HG03565 (cell line): Measurements from ENCODE around the gene PITPNB.

ENCODE experiments used
- ATAC-seq: cut with Tn5 transposase; IDR thresholded peaks from one replicate; pipeline ENCODE4 v1.9.1; 2021; ENCODE audit warnings: mild to moderate bottlenecking, moderate library complexity; ENCODE audit not compliant: unreplicated experiment

PITPNB gene

DNA sequence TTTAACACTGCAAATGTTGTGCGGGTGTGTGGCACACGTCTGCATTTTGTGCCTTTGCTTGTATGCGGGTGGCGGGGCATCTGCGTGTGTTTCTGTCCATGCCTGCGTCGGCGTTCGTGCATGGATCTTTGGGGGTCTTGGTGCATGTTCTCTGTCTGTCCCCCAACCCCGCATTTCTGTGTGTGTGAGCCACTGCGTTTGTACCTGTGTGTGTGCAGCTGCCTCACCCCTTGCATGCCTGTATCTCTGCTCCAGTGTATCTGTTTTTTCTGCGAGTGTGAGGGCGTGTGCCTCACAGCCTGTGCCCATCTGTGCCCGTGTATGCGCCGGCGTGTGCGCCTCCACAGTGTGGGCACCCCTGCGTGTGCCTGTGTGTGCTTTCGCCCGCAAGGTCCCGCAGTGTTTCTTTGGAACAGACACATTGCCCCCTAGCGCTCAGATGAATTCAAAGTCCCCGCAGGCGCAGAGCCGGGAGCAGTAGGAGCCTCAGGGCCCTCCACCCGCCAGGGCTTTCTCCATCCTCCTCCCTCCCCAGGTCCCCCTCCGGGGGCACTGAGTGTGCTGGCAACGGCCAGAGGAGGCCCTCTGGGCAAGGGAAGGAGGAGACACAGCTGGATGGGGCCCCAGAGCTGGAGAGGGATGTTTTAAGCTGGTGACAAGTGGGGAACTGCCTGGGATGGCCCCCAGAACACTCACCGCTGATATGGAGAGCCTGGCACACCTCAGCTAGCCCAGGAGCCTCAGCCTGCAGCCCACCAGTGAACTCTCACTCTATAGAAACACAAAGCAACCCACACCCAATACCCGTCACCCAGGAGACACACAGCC, 114.4 kb downstream of the PITPNB start:
- no peak for ATAC-seq

DNA sequence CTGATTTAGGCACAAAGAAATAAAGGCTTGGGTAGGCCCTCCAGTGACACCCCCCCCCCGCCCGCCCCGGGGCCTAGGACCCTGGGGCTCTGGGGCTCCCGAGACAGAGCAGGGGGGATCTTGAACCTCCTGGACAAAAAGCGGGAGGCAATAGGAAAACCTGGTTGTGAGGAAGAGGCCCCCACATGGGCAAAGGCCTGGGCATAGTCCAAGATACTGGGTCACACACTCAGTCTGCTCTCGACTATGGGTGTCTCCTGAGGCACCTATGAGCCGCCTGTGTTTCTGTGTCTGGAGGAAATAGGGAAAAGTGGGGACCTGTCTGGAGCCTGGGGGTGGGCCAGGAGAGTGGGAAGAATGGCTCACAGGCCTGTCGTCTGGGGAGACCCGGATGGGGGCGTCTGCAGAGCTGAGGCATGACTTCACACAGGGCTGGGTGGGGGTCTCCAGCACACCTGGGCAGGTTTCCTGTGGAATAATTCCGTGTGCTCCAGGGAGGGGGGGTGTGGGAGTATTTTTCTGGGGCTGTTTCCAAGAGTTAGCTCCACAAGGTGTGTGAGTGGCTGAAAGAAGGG, 115.1 kb downstream of the PITPNB start:
- ATAC-seq: no peak

DNA sequence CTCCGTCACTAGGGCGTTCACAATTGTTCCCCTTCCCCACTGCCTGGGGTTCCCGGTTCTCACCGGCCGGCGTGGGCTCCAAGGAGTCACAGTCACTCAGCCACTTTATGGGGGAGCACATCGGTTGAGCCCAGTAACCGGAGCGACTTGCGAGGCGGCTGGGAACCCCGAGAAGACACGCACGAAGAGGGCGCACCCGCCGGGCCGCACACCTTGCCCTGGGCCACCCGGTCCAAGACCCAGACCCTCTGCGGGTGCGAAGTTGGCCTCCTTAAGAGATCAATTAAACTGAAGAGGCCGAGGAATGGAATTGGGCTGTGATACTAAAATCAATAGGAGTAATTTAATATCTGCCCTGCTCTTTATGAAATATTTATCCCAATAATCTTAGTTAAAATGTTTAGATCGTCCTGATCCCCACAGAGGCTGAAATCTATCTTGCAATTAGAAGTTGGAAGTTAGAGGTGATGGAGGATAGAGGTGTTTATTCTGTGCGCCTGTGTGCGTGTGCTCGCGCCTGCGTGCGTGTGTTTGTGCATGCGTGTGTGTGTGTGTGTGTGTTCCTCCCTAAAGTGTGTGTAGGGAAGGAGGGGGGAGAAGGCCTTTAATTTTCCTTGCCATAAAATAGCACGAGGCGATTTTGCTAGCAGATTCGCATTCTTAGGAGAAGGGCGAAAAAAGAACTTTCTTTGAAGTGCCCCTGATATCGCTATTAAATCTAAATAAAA, 116.5 kb downstream of the PITPNB start:
- no peak for ATAC-seq
